Loucy (cell line): ENCODE measurements around the gene DNAI4.

Experiments
- H2AFZ ChIP-seq: fragments of 200-600 bp; sonication (generic); 2 replicates; pipeline ENCODE4 v1.6.0; 2016; ENCODE audit warnings: antibody characterized with exemption, mild to moderate bottlenecking, low read length, moderate library complexity
- H3F3A ChIP-seq: fragments of 200-600 bp; 2 replicates; pipeline ENCODE4 v1.6.0; 2016; ENCODE audit warnings: antibody characterized with exemption, low read depth, mild to moderate bottlenecking
- H3K27me3 ChIP-seq: fragments of 200-600 bp; sonication (generic); 2 replicates; pipeline ENCODE4 v1.6.1; 2014; ENCODE audit warnings: low read length, mild to moderate bottlenecking; ENCODE audit not compliant: insufficient read depth, poor library complexity, severe bottlenecking
- H3K36me3 ChIP-seq: fragments of 200-600 bp; sonication (generic); 2 replicates; pipeline ENCODE4 v1.6.1; 2016; ENCODE audit warnings: low read length; ENCODE audit not compliant: insufficient read depth
- H3K4me1 ChIP-seq: fragments of 200-600 bp; sonication (generic); 2 replicates; pipeline ENCODE4 v1.5.1; 2014; ENCODE audit warnings: low read length, mild to moderate bottlenecking; ENCODE audit not compliant: insufficient read depth, poor library complexity, severe bottlenecking
- H3K4me2 ChIP-seq: fragments of 200-600 bp; sonication (generic); 2 replicates; pipeline ENCODE4 v1.6.0; 2014; ENCODE audit warnings: antibody characterized with exemption, low read length, low read depth, mild to moderate bottlenecking; ENCODE audit not compliant: poor library complexity, severe bottlenecking
- H3K4me3 ChIP-seq: fragments of 200-600 bp; sonication (generic); 2 replicates; pipeline ENCODE4 v1.5.1; 2014; ENCODE audit warnings: low read length, mild to moderate bottlenecking, mixed read lengths; ENCODE audit not compliant: poor library complexity, severe bottlenecking
- H3K79me2 ChIP-seq: fragments of 200-600 bp; sonication (generic); 2 replicates; pipeline ENCODE4 v1.6.1; 2014; ENCODE audit warnings: low read length; ENCODE audit not compliant: insufficient read depth
- H3K9ac ChIP-seq: fragments of 200-600 bp; sonication (generic); 2 replicates; pipeline ENCODE4 v1.6.0; 2014; ENCODE audit warnings: mild to moderate bottlenecking, low read depth, low read length, moderate library complexity; ENCODE audit not compliant: poor library complexity, severe bottlenecking
- H3K9me2 ChIP-seq: fragments of 200-600 bp; sonication (generic); replicated peaks from 2 replicates; pipeline ENCODE4 v1.6.1; 2016; ENCODE audit warnings: low read depth, low read length, mixed read lengths
- H3K9me3 ChIP-seq: fragments of 200-600 bp; sonication (generic); 2 replicates; pipeline ENCODE4 v1.6.1; 2014; ENCODE audit warnings: mild to moderate bottlenecking, antibody characterized with exemption, low read length, low read depth; ENCODE audit not compliant: insufficient read depth
- H4K20me1 ChIP-seq: fragments of 200-600 bp; sonication (generic); 2 replicates; pipeline ENCODE4 v1.6.0; 2014; ENCODE audit warnings: antibody characterized with exemption, low read length, mild to moderate bottlenecking; ENCODE audit not compliant: insufficient read depth, poor library complexity, severe bottlenecking
- EZH2phosphoT487 ChIP-seq: fragments of 200-600 bp; IDR thresholded peaks from 2 replicates; pipeline ENCODE4 v1.6.1; 2018; ENCODE audit warnings: antibody characterized with exemption, mild to moderate bottlenecking, moderate library complexity, borderline replicate concordance
- TF ChIP-seq, protein P1 (sequence below): fragments of 200-600 bp; sonication (generic); conservative IDR thresholded peaks from 2 replicates; pipeline ENCODE4 v1.5.1; 2014; ENCODE audit warnings: mild to moderate bottlenecking, antibody characterized with exemption, low read length

Gene DNAI4

DNA sequence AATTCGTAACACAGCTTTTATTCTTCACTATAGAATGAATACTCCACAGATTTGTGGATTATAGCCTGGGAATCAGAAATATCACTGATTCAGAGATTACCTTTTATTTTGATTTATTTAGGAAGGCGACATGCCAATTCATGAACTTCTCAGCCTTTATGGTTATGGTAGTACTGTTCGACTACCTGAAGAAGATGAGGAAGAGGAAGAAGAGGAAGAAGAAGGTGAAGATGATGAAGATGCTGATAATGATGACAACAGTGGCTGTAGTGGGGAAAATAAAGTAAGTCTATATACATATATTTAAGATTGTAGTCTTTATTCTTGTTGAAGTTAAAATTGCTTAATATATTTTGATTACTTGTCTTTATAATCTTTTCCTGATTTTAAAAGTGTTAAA, 33.3 kb upstream of the DNAI4 start:
- Histone ChIP-seq H2AFZ (no peak overlapping the region), H3K4me2 (no peak overlapping the region), H3K4me1 (peaks cover 7% of the 10 kb centered on the region), H3K9me2 (no peaks in the 10 kb centered on the region), H3K4me3 (no peak overlapping the region), H3K27me3 (no peaks in the 10 kb centered on the region), H3F3A (no peaks in the 10 kb centered on the region), H3K9ac (no peak overlapping the region), H4K20me1 (peaks cover 10% of the 10 kb centered on the region), H3K9me3 (no peaks in the 10 kb centered on the region), H3K79me2 (peaks cover 23% of the 10 kb centered on the region), H3K36me3 (peaks cover 85% of the 10 kb centered on the region)
- no peak for TF ChIP-seq EZH2phosphoT487
- TF ChIP-seq, protein P1, sequence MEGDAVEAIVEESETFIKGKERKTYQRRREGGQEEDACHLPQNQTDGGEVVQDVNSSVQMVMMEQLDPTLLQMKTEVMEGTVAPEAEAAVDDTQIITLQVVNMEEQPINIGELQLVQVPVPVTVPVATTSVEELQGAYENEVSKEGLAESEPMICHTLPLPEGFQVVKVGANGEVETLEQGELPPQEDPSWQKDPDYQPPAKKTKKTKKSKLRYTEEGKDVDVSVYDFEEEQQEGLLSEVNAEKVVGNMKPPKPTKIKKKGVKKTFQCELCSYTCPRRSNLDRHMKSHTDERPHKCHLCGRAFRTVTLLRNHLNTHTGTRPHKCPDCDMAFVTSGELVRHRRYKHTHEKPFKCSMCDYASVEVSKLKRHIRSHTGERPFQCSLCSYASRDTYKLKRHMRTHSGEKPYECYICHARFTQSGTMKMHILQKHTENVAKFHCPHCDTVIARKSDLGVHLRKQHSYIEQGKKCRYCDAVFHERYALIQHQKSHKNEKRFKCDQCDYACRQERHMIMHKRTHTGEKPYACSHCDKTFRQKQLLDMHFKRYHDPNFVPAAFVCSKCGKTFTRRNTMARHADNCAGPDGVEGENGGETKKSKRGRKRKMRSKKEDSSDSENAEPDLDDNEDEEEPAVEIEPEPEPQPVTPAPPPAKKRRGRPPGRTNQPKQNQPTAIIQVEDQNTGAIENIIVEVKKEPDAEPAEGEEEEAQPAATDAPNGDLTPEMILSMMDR: no peak

DNA sequence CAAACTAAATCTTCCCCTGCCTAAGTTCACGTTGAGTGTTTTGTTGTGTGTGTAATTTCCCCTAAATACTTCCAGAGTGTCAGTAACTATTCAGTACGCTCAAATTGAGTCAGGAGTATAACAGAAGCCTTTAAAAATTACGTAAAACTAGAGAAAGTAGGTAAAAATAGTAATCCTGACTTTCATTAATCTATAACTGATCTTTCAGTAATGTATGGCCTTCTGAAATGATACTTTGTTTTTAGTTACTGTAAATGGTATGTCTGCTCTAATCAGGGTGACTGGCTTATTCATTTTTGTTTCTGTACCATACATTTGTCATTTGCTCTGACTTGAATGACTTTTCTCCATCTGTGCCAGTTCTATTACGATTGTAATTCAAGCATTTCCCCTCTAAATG, 29.6 kb upstream of the DNAI4 start:
- Histone ChIP-seq H3K4me3 (no peak overlapping the region), H2AFZ (no peak overlapping the region), H3K36me3 (peaks cover 81% of the 10 kb centered on the region; the same call in 1 of the 2 replicates), H3K9me3 (no peaks in the 10 kb centered on the region), H3K27me3 (no peaks in the 10 kb centered on the region), H3K4me2 (no peak overlapping the region), H3K9me2 (no peaks in the 10 kb centered on the region), H3F3A (no peaks in the 10 kb centered on the region), H3K4me1 (no peaks in the 10 kb centered on the region), H3K9ac (no peak overlapping the region), H4K20me1 (peaks cover 10% of the 10 kb centered on the region), H3K79me2 (peaks cover 27% of the 10 kb centered on the region)
- TF ChIP-seq, protein P1: no peak
- TF ChIP-seq EZH2phosphoT487: no peak

DNA sequence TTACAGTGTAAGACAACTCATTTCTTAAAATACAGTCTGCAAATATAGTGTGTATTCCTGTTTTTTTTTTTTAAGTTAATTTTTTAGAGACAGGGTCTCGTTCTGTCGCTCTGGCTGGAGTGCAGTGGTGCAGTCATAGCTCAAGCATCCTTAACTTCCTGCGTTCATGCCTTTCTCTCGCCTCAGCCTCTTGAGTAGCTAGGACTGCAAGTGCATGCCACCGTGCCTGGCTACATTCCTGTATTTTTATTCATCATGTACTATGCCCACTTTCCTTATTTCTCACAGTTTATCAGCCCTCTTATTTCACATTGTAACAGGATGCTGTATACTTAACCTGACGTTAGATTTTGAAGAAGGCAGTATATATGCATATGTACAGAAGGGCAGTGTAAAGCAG, 26.9 kb upstream of the DNAI4 start:
- H3K36me3 ChIP-seq: peaks cover 83% of the 10 kb centered on the region
- no peak overlapping the region for H3K4me2 ChIP-seq
- peaks cover 16% of the 10 kb centered on the region for H3K79me2 ChIP-seq

More for the DNA sequence above, 26.9 kb upstream of the DNAI4 start:
- no peak overlapping the region for H3K9ac ChIP-seq
- no peak overlapping the region for H3K4me3 ChIP-seq
- no peaks in the 10 kb centered on the region for H3K27me3 ChIP-seq
- H3F3A ChIP-seq: no peaks in the 10 kb centered on the region
- no peaks in the 10 kb centered on the region for H3K9me3 ChIP-seq
- no peak overlapping the region for H2AFZ ChIP-seq
- H4K20me1 ChIP-seq: no peaks in the 10 kb centered on the region
- TF ChIP-seq EZH2phosphoT487: no peak
- TF ChIP-seq, protein P1: no peak
- no peaks in the 10 kb centered on the region for H3K9me2 ChIP-seq
- no peaks in the 10 kb centered on the region for H3K4me1 ChIP-seq
